ENCODE results near the gene HCST.
A peak's percentile ranks its signal among the peaks of the same experiment; 100 is the strongest.
"Not testable (repeated sequence)": the region's sequence is repeated elsewhere in the genome, so short reads cannot be mapped to it uniquely, and the experiment has no call there.

Gene HCST

GRCh38 chr19:35901854-35902661 is at the start of gene HCST:
TSS of gene HCST (plus strand) at chr19:35902529. CDS start at chr19:35902594, 65 bp downstream.
- DNase-seq = peak; percentile 68 to 69

GRCh38 chr19:35853038-35853756 is 49.1 kb upstream of the HCST start:
- no peak for DNase-seq

- peak in 1 of 2 donors; percentile 14 for DNase-seq
These were observed 45.7 kb upstream of the HCST start, which contains the start of gene KIRREL2 for GRCh38 chr19:35856546-35857149. TSS of gene KIRREL2 (plus strand) at chr19:35856911. CDS start at chr19:35857120, 209 bp downstream.

GRCh38 chr19:35858311-35858710 is 44.0 kb upstream of the HCST start:
- no peak for DNase-seq

GRCh38 chr19:35859414-35859813 is 42.9 kb upstream of the HCST start:
- DNase-seq = no peak

GRCh38 chr19:35860436-35860817 is 41.9 kb upstream of the HCST start:
- no peak for DNase-seq

- DNase-seq = no peak
These were observed 41.3 kb upstream of the HCST start for GRCh38 chr19:35860818-35861639.

GRCh38 chr19:35861640-35862160 is 40.6 kb upstream of the HCST start:
- DNase-seq = no peak

- no peak for DNase-seq
These were observed 39.8 kb upstream of the HCST start for GRCh38 chr19:35862528-35862927.

- DNase-seq = no peak
These were observed 39.3 kb upstream of the HCST start for GRCh38 chr19:35863018-35863417.

- DNase-seq = peak; percentile 59 to 67
These were observed 34.0 kb upstream of the HCST start, which contains the start of gene APLP1 for GRCh38 chr19:35868172-35868822. TSS of gene APLP1 (plus strand) at chr19:35868574. CDS start at chr19:35868637, 63 bp downstream.

GRCh38 chr19:35868823-35869326 is 33.5 kb upstream of the HCST start:
- DNase-seq = no peak

- peak; percentile 83 to 88 for DNase-seq
These were observed 32.8 kb upstream of the HCST start for GRCh38 chr19:35869327-35870123.

GRCh38 chr19:35870124-35870736 is 32.1 kb upstream of the HCST start:
- not testable (repeated sequence) for DNase-seq

- DNase-seq = no peak
These were observed 31.5 kb upstream of the HCST start for GRCh38 chr19:35870798-35871197.

GRCh38 chr19:35871611-35872010 is 30.7 kb upstream of the HCST start:
- no peak for DNase-seq

GRCh38 chr19:35872180-35872579 is 30.1 kb upstream of the HCST start:
- DNase-seq = no peak

- DNase-seq = no peak
These were observed 27.9 kb upstream of the HCST start for GRCh38 chr19:35874392-35874930.

GRCh38 chr19:35879068-35879467 is 23.3 kb upstream of the HCST start:
- DNase-seq = no peak

GRCh38 chr19:35879770-35880317 is 22.5 kb upstream of the HCST start:
- DNase-seq = peak; percentile 74 to 75

Measured in CD4-positive, alpha-beta T cell treated with Interleukin-1 beta for 1 hour (primary cell).